Naive thymus-derived CD8-positive, alpha-beta T cell (primary cell): Measurements from ENCODE around the gene C1orf141. TPM values are rescaled to one million over a fixed set of nuclear protein-coding genes. Genes with fewer than 3 reads are reported as not detected.
A peak's percentile ranks its signal among the peaks of the same experiment; 100 is the strongest.
"Not testable (repeated sequence)": the region's sequence is repeated elsewhere in the genome, so short reads cannot be mapped to it uniquely, and the experiment has no call there.

Experiments used
- ATAC-seq, 2 donors: fragments of 150-1000 bp; cut with Tn5 transposase in 1 of 2; sonication (Bioruptor Pico), chemical (Tn5 transposase) in 1 of 2; 1 replicate in 1 of 2; 2 replicates in 1 of 2; pipeline ENCODE4 v1.10.0; 2021; ENCODE audit warnings: mild to moderate bottlenecking in 2 of 2, moderate library complexity in 2 of 2
- POLR2A ChIA-PET: fragments of 350-600 bp; sonication (Branson Sonifier 250); formaldehyde crosslinking; loops from one replicate; lab custom pipeline; 2021; ENCODE audit warnings: antibody characterized with exemption; lab: Charles Lee
- DNase-seq, 10 donors: peaks; one replicate each; pipeline versions ENCODE4 v3.0.0 to v3.0.0-alpha.2; 2020 to 2022
- H3K27ac Mint-ChIP-seq, 10 donors: one replicate each; pipeline ENCODE4 v1.8.0; 2020 to 2022; ENCODE audit warnings: mild to moderate bottlenecking in 10 of 10, mixed read lengths in 10 of 10, moderate library complexity in 4 of 10, inconsistent platforms in 1 of 10
- H3K27me3 Mint-ChIP-seq, 5 donors: one replicate each; pipeline ENCODE4 v1.8.0; 2021 to 2022; ENCODE audit warnings: mixed read lengths in 5 of 5
- H3K36me3 Mint-ChIP-seq, 3 donors: one replicate each; pipeline ENCODE4 v1.8.0; 2020 to 2022; ENCODE audit warnings: mixed read lengths in 3 of 3, mild to moderate bottlenecking in 2 of 3, inconsistent platforms in 1 of 3
- H3K4me1 Mint-ChIP-seq, 4 donors: one replicate each; pipeline ENCODE4 v1.8.0; 2021 to 2022; ENCODE audit warnings: mixed read lengths in 4 of 4
- H3K4me3 Mint-ChIP-seq, 10 donors: one replicate each; pipeline ENCODE4 v1.8.0; 2020 to 2022; ENCODE audit warnings: mild to moderate bottlenecking in 10 of 10, mixed read lengths in 10 of 10, moderate library complexity in 6 of 10, inconsistent platforms in 1 of 10
- H3K9me3 Mint-ChIP-seq, 9 donors: one replicate each; pipeline ENCODE4 v1.8.0; 2020 to 2022; ENCODE audit warnings: mixed read lengths in 9 of 9, mild to moderate bottlenecking in 3 of 9, inconsistent platforms in 1 of 9, moderate library complexity in 1 of 9
- polyA plus RNA-seq, 3 donors: library from polyadenylated mRNA; unstranded; fragments of 300-500 nt; fragmentation: Illumina TruSeq; gene quantifications; one replicate each; pipeline ENCODE4 v1.2.3, GENCODE V29; 2021
- total RNA-seq, 8 experiments: library from RNA in 2 of 8; stranded (reverse) in 2 of 8; gene quantifications; one replicate each; pipeline ENCODE4 v1.2.3 and lab custom pipeline; 2021 to 2026

The C1orf141 gene
- total and polyA plus RNA-seq, 5 experiments from 2014 or later, result not detected

- Mint-ChIP-seq H3K4me3 (peak overlapping the region; percentile 5 to 81 (median 64)), H3K9me3 (no peaks in the 10 kb centered on the region), H3K36me3 (no peaks in the 10 kb centered on the region), H3K27me3 (no peaks in the 10 kb centered on the region), H3K27ac (peak overlapping the region; percentile 0 to 96 (median 86)), H3K4me1 (peaks cover 21 to 50% (median 36%) of the 10 kb centered on the region in 4 donors)
- ATAC-seq (peak; percentile 89 to 92), DNase-seq (peak in 3 of 10 donors; percentile 43 to 71 (median 71))
- POLR2A ChIA-PET, result interaction anchor here (2.3 kb wide), 1 partner anchor 89 kb away, joined by 12 read pairs; the partner anchor contains the start of gene SLC35D1
Measured at GRCh38 chr1:67142931-67143330, 8.2 kb upstream of the C1orf141 start.

- not testable (repeated sequence) for DNase-seq, H3K27me3 Mint-ChIP-seq, ATAC-seq, H3K9me3 Mint-ChIP-seq, H3K36me3 Mint-ChIP-seq
- H3K4me1 Mint-ChIP-seq, result peaks cover 21 to 48% (median 36%) of the 10 kb centered on the region in 4 donors
- peak overlapping the region in 9 of 10 donors; percentile 25 to 87 (median 76) for H3K27ac Mint-ChIP-seq
- H3K4me3 Mint-ChIP-seq, result peak overlapping the region in 6 of 10 donors; percentile 1 to 75 (median 30)
- POLR2A ChIA-PET, result interaction anchor here (0.7 to 2.5 kb wide), 3 partner anchors 23 to 107 kb away, joined by 3 to 16 read pairs (median 3); partner anchors contain the start of gene SLC35D1
Measured at GRCh38 chr1:67141832-67142231, 7.1 kb upstream of the C1orf141 start.

GRCh38 chr1:67140460-67140859 is 5.7 kb upstream of the C1orf141 start:
- no peaks in the 10 kb centered on the region for H3K36me3 Mint-ChIP-seq
- DNase-seq (no peak), ATAC-seq (no peak)
- no peaks in the 10 kb centered on the region for H3K9me3 Mint-ChIP-seq
- no peak overlapping the region for H3K4me3 Mint-ChIP-seq
- POLR2A ChIA-PET, result interaction anchor here (2.5 kb wide), 1 partner anchor 86 kb away, joined by 16 read pairs; the partner anchor contains the start of gene SLC35D1
- H3K27me3 Mint-ChIP-seq, result peaks cover 0 to 1% (median 0%) of the 10 kb centered on the region in 5 donors
- no peak overlapping the region for H3K27ac Mint-ChIP-seq
- H3K4me1 Mint-ChIP-seq, result peaks cover 15 to 36% (median 29%) of the 10 kb centered on the region in 4 donors

GRCh38 chr1:67138813-67139499 is 4.2 kb upstream of the C1orf141 start:
- H3K9me3 Mint-ChIP-seq, result no peaks in the 10 kb centered on the region
- H3K27me3 Mint-ChIP-seq, result peaks cover 0 to 9% (median 3%) of the 10 kb centered on the region in 5 donors
- POLR2A ChIA-PET, result interaction anchor here (0.5 to 0.6 kb wide), 2 partner anchors 12 to 251 kb away, joined by 3 to 4 read pairs; no protein-coding TSS in a partner anchor
- ATAC-seq (no peak), DNase-seq (no peak)
- H3K4me3 Mint-ChIP-seq, result no peak overlapping the region
- H3K36me3 Mint-ChIP-seq, result no peaks in the 10 kb centered on the region
- peak overlapping the region in 2 of 10 donors; percentile 37 to 67 for H3K27ac Mint-ChIP-seq
- peaks cover 17 to 35% (median 29%) of the 10 kb centered on the region in 4 donors for H3K4me1 Mint-ChIP-seq

GRCh38 chr1:67137307-67137753 is 2.6 kb upstream of the C1orf141 start:
- H3K4me1 Mint-ChIP-seq, result peaks cover 9 to 21% (median 15%) of the 10 kb centered on the region in 4 donors
- H3K27ac Mint-ChIP-seq, result no peak overlapping the region
- no peak for DNase-seq
- no peaks in the 10 kb centered on the region for H3K36me3 Mint-ChIP-seq
- H3K27me3 Mint-ChIP-seq, result peaks cover 0 to 9% (median 3%) of the 10 kb centered on the region in 5 donors
- H3K4me3 Mint-ChIP-seq, result no peak overlapping the region
- no peak for ATAC-seq
- POLR2A ChIA-PET, result interaction anchor here (2.6 kb wide), 1 partner anchor 84 kb away, joined by 8 read pairs; the partner anchor contains the start of gene SLC35D1
- no peaks in the 10 kb centered on the region for H3K9me3 Mint-ChIP-seq

GRCh38 chr1:67135354-67135753 is 584 bp upstream of the C1orf141 start:
- H3K36me3 Mint-ChIP-seq, result no peaks in the 10 kb centered on the region

GRCh38 chr1:67133177-67133576 is 1.6 kb downstream of the C1orf141 start:
- Mint-ChIP-seq H3K27me3 (peaks cover 0 to 9% (median 3%) of the 10 kb centered on the region in 5 donors), H3K27ac (no peak overlapping the region), H3K36me3 (no peaks in the 10 kb centered on the region), H3K9me3 (no peaks in the 10 kb centered on the region), H3K4me1 (peaks cover 5 to 12% (median 10%) of the 10 kb centered on the region in 4 donors), H3K4me3 (no peak overlapping the region)
- DNase-seq (no peak), ATAC-seq (no peak)
- POLR2A ChIA-PET, result no interaction called here

More at GRCh38 chr1:67135354-67135753, 584 bp upstream of the C1orf141 start:
- DNase-seq (no peak), ATAC-seq (no peak)
- peaks cover 0 to 9% (median 3%) of the 10 kb centered on the region in 5 donors for H3K27me3 Mint-ChIP-seq
- H3K4me3 Mint-ChIP-seq, result peak overlapping the region in 7 of 10 donors; percentile 78 to 93 (median 84)
- peak overlapping the region in 2 of 10 donors; percentile 46 to 60 for H3K27ac Mint-ChIP-seq
- no peaks in the 10 kb centered on the region for H3K9me3 Mint-ChIP-seq
- H3K4me1 Mint-ChIP-seq, result peaks cover 5 to 12% (median 9%) of the 10 kb centered on the region in 4 donors
- POLR2A ChIA-PET, result interaction anchor here (0.7 to 2.6 kb wide), 3 partner anchors 36 to 294 kb away, joined by 3 to 8 read pairs (median 3); partner anchors contain the start of gene SLC35D1

GRCh38 chr1:67130673-67131072 is 4.1 kb downstream of the C1orf141 start:
- no peak overlapping the region for H3K4me3 Mint-ChIP-seq

GRCh38 chr1:67126974-67127373 is 7.8 kb downstream of the C1orf141 start:
- no peak overlapping the region for H3K27ac Mint-ChIP-seq
- H3K4me3 Mint-ChIP-seq, result no peak overlapping the region
- no peaks in the 10 kb centered on the region for H3K9me3 Mint-ChIP-seq
- H3K4me1 Mint-ChIP-seq, result peaks cover 0 to 6% (median 3%) of the 10 kb centered on the region in 4 donors
- POLR2A ChIA-PET, result no interaction called here
- H3K27me3 Mint-ChIP-seq, result no peaks in the 10 kb centered on the region
- no peaks in the 10 kb centered on the region for H3K36me3 Mint-ChIP-seq
- DNase-seq (no peak), ATAC-seq (no peak)

More at GRCh38 chr1:67130673-67131072, 4.1 kb downstream of the C1orf141 start:
- ATAC-seq, result no peak
- Mint-ChIP-seq H3K27me3 (peaks cover 0 to 9% (median 3%) of the 10 kb centered on the region in 5 donors), H3K4me1 (peaks cover 9 to 13% (median 11%) of the 10 kb centered on the region in 4 donors), H3K36me3 (no peaks in the 10 kb centered on the region), H3K9me3 (no peaks in the 10 kb centered on the region), H3K27ac (no peak overlapping the region)
- DNase-seq, result no peak
- POLR2A ChIA-PET, result no interaction called here

GRCh38 chr1:67126111-67126746 is 8.5 kb downstream of the C1orf141 start:
- Mint-ChIP-seq H3K9me3 (no peaks in the 10 kb centered on the region), H3K36me3 (no peaks in the 10 kb centered on the region), H3K4me3 (no peak overlapping the region), H3K4me1 (peaks cover 0 to 7% (median 3%) of the 10 kb centered on the region in 4 donors), H3K27ac (peak overlapping the region in 1 of 10 donors; percentile 8), H3K27me3 (no peaks in the 10 kb centered on the region)
- ATAC-seq (no peak), DNase-seq (no peak)
- POLR2A ChIA-PET, result interaction anchor here (0.6 kb wide), 1 partner anchor 770 kb away, joined by 3 read pairs; no protein-coding TSS in a partner anchor

GRCh38 chr1:67124455-67124854 is 10.3 kb downstream of the C1orf141 start:
- no peak for DNase-seq
- Mint-ChIP-seq H3K36me3 (no peaks in the 10 kb centered on the region), H3K27me3 (no peaks in the 10 kb centered on the region), H3K4me3 (no peak overlapping the region), H3K9me3 (peaks cover 0 to 3% (median 0%) of the 10 kb centered on the region in 9 donors), H3K4me1 (peaks cover 0 to 7% (median 4%) of the 10 kb centered on the region in 4 donors), H3K27ac (no peak overlapping the region)
- POLR2A ChIA-PET, result interaction anchor here (0.6 to 1.0 kb wide), 3 partner anchors 71 to 561 kb away, joined by 3 read pairs; partner anchors contain the start of genes GADD45A and SLC35D1
- no peak for ATAC-seq
